Endothelial cell of umbilical vein (primary cell): ENCODE data around the gene PIAS2. TPM values are rescaled to one million over a fixed set of nuclear protein-coding genes. Genes with fewer than 3 reads are reported as not detected.

Source experiments
- BruUV-seq: library from RNA; stranded (reverse); fragments of 400-500 nt; replicated peaks from 2 replicates; lab custom pipeline; 2021; lab: Mats Ljungman, UMichigan
- CTCF ChIA-PET: fragments of 300-600, 350-600 bp; sonication (Branson Sonifier 250); formaldehyde crosslinking; loops from one replicate; lab custom pipeline; 2021; ENCODE audit warnings: antibody characterized with exemption, inconsistent platforms; lab: Charles Lee
- POLR2A ChIA-PET: fragments of 300-600, 350-600 bp; sonication (Branson Sonifier 250); formaldehyde crosslinking; loops from one replicate; lab custom pipeline; 2021; ENCODE audit warnings: antibody characterized with exemption, inconsistent platforms; lab: Charles Lee
- DNase-seq: peaks from one replicate; pipeline ENCODE4 v3.0.0-alpha.2; 2011; ENCODE audit warnings: low read depth, low spot score
- FAIRE-seq: peaks from 2 replicates; lab custom pipeline; 2011; peaks lifted over from hg19 to GRCh38; lab: Jason Lieb, UNC
- H2AFZ ChIP-seq: 2 replicates; pipeline ENCODE4 v1.6.0; 2012; ENCODE audit warnings: low read depth, low read length, control low read depth, inconsistent platforms
- H3K27ac ChIP-seq: 2 replicates; pipeline ENCODE4 v1.5.1; 2011; ENCODE audit warnings: low read depth, mild to moderate bottlenecking, control low read depth, low read length, moderate library complexity; ENCODE audit not compliant: insufficient read depth
- H3K27me3 ChIP-seq, 2 experiments: 2 replicates each; pipeline versions ENCODE4 v1.6.0 to v1.6.1; 2011; ENCODE audit warnings: low read length in 2 of 2, mixed read lengths in 1 of 2; ENCODE audit not compliant: control insufficient read depth in 2 of 2, insufficient read depth in 2 of 2
- H3K36me3 ChIP-seq, 2 experiments: 2 replicates in 1 of 2; 3 replicates in 1 of 2; pipeline ENCODE4 v1.5.1; 2011; ENCODE audit warnings: low read length in 2 of 2, mild to moderate bottlenecking in 1 of 2, moderate library complexity in 1 of 2; ENCODE audit not compliant: control insufficient read depth in 2 of 2, insufficient read depth in 2 of 2; ENCODE audit errors: extremely low read depth in 1 of 2
- H3K4me1 ChIP-seq: 3 replicates; pipeline ENCODE4 v1.5.1; 2011; ENCODE audit warnings: mild to moderate bottlenecking, low read length; ENCODE audit not compliant: control insufficient read depth, insufficient read depth; ENCODE audit errors: extremely low read depth
- H3K4me2 ChIP-seq: 2 replicates; pipeline ENCODE4 v1.6.1; 2011; ENCODE audit warnings: low read length, control low read depth, mixed read lengths; ENCODE audit not compliant: insufficient read depth
- H3K4me3 ChIP-seq, 3 experiments: fragments of 200-600 bp in 1 of 3; sonication (generic), shearing (Covaris generic) in 1 of 3; replicated peaks in 1 of 3; 2 replicates each; pipeline ENCODE4 v1.5.1; 2011 to 2016; ENCODE audit warnings: control low read depth in 3 of 3, low read length in 3 of 3, mild to moderate bottlenecking in 2 of 3, inconsistent platforms in 1 of 3, low read depth in 1 of 3, moderate library complexity in 1 of 3; ENCODE audit not compliant: insufficient read depth in 1 of 3
- H3K79me2 ChIP-seq: 2 replicates; pipeline ENCODE4 v1.6.0; 2012; ENCODE audit warnings: low read length, inconsistent platforms; ENCODE audit not compliant: control insufficient read depth, insufficient read depth
- H3K9ac ChIP-seq: replicated peaks from 2 replicates; pipeline ENCODE3; 2011; ENCODE audit warnings: low read length, control low read depth; ENCODE audit not compliant: insufficient read depth; ENCODE audit errors: extremely low read depth
- H3K9me1 ChIP-seq: replicated peaks from 3 replicates; pipeline ENCODE4 v1.6.0; 2011; ENCODE audit warnings: mild to moderate bottlenecking, low read length; ENCODE audit not compliant: control insufficient read depth, insufficient read depth; ENCODE audit errors: extremely low read depth
- H3K9me3 ChIP-seq: replicated peaks from 2 replicates; pipeline ENCODE4 v1.5.1; 2012; ENCODE audit warnings: low read length, inconsistent platforms; ENCODE audit not compliant: control insufficient read depth, insufficient read depth
- H4K20me1 ChIP-seq: replicated peaks from 2 replicates; pipeline ENCODE3; 2011; ENCODE audit warnings: mild to moderate bottlenecking, low read length; ENCODE audit not compliant: control insufficient read depth, insufficient read depth; ENCODE audit errors: extremely low read depth
- CTCF ChIP-seq, 2 donors: IDR thresholded peaks; 1 replicate in 1 of 2; 2 replicates in 1 of 2; pipeline ENCODE4 v1.5.1; 2011; ENCODE audit warnings: low read length in 2 of 2, mild to moderate bottlenecking in 2 of 2, moderate library complexity in 2 of 2, control low read depth in 1 of 2, inconsistent platforms in 1 of 2, low read depth in 1 of 2; ENCODE audit not compliant: insufficient read depth in 1 of 2; ENCODE audit errors: extremely low read depth in 1 of 2
- EZH2 ChIP-seq: IDR thresholded peaks from 2 replicates; pipeline ENCODE4 v1.6.1; 2012; ENCODE audit warnings: borderline replicate concordance, low read depth, mild to moderate bottlenecking, moderate library complexity, low read length, inconsistent platforms; ENCODE audit not compliant: severe bottlenecking
- FOS ChIP-seq: IDR thresholded peaks from 2 replicates; pipeline ENCODE4 v1.6.1; 2011; ENCODE audit warnings: mild to moderate bottlenecking, low read length, moderate library complexity, borderline replicate concordance; ENCODE audit not compliant: insufficient read depth
- GATA2 ChIP-seq: IDR thresholded peaks from 2 replicates; pipeline ENCODE4 v1.7.0; 2011; ENCODE audit warnings: low read depth, mild to moderate bottlenecking, moderate library complexity, mixed read lengths, low read length; ENCODE audit not compliant: insufficient read length, insufficient read depth
- JUN ChIP-seq: IDR thresholded peaks from 2 replicates; pipeline ENCODE4 v1.6.1; 2011; ENCODE audit warnings: borderline replicate concordance, low read depth; ENCODE audit not compliant: insufficient read length, insufficient read depth
- MYC ChIP-seq: IDR thresholded peaks from one replicate; pipeline ENCODE4 v1.6.1; 2011; ENCODE audit warnings: mild to moderate bottlenecking, low read depth, low read length
- POLR2A ChIP-seq: IDR thresholded peaks from 2 replicates; pipeline ENCODE4 v1.6.1; 2012; ENCODE audit warnings: low read depth, mild to moderate bottlenecking, control low read depth, low read length
- POLR2AphosphoS5 ChIP-seq: IDR thresholded peaks from 2 replicates; pipeline ENCODE4 v1.6.1; 2012; ENCODE audit warnings: low read depth, mild to moderate bottlenecking, control low read depth, low read length, moderate library complexity; ENCODE audit not compliant: insufficient read depth
- dilution Hi-C: fragments of 300-500 bp; cut with MboI; formaldehyde crosslinking; loops from one replicate; pipeline ENCODE4 v1.15.0; 2019; ENCODE audit warnings: low sequenced_read_pairs; ENCODE audit not compliant: extremely low pct_ligation_motif_present
- intact Hi-C: fragments of 100-400 bp; cut with micrococcal nuclease; formaldehyde crosslinking; loops from one replicate; pipeline ENCODE4 v1.10.0; 2022
- polyA plus RNA-seq, 4 experiments: library from polyadenylated mRNA; depleted of rRNA in 3 of 4; stranded (reverse) in 3 of 4; unstranded in 1 of 4; fragments of >200 nt; gene quantifications; 2 replicates each; pipeline versions ENCODE4 v1.2.1 to v1.2.3, GENCODE V29; 2011 to 2012; ENCODE audit warnings: missing spikeins in 1 of 4
- total RNA-seq: library from RNA; stranded (reverse); gene quantifications from 2 replicates; pipeline ENCODE4 v1.2.3, GENCODE V29; 2021
- TF ChIP-seq, protein P1 (sequence below): IDR thresholded peaks from 2 replicates; pipeline ENCODE4 v1.6.1; 2011; ENCODE audit not compliant: insufficient read depth, insufficient read length

The PIAS2 gene
- total and polyA plus RNA-seq, 2 donors (not counting 3 experiments of a cell fraction or from before 2014, with no cell fraction given), result 7.0 to 34.3 TPM

- BruUV-seq, result no TSS peak
- H3K27me3 ChIP-seq, result peaks cover 41 to 51% of the 10 kb centered on the region in 2 experiments
- H3K27ac ChIP-seq, result no peak overlapping the region
- ChIA-PET POLR2A (no interaction called here), CTCF (no interaction called here)
- H2AFZ ChIP-seq, result no peak overlapping the region
- TF ChIP-seq FOS, result no peak
- TF ChIP-seq JUN, result no peak
- TF ChIP-seq GATA2, result no peak
- no peak for TF ChIP-seq POLR2A
- TF ChIP-seq, protein P1, sequence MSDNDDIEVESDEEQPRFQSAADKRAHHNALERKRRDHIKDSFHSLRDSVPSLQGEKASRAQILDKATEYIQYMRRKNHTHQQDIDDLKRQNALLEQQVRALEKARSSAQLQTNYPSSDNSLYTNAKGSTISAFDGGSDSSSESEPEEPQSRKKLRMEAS, result no peak
- TF ChIP-seq CTCF (IDR thresholded peaks at IDR 0.05; ENCODE audit: extremely low read depth in 1 of 2, insufficient read depth in 1 of 2, low read depth in 1 of 2, low read length in 2 of 2), result no peak
- TF ChIP-seq EZH2, result no peak
- no peak for TF ChIP-seq MYC
- TF ChIP-seq POLR2AphosphoS5, result no peak
- H4K20me1 ChIP-seq, result no peaks in the 10 kb centered on the region
- intact Hi-C loops (no loop called here), dilution Hi-C loops (no loop called here)
- peaks cover 4% of the 10 kb centered on the region for H3K4me1 ChIP-seq
- no peaks in the 10 kb centered on the region for H3K9me3 ChIP-seq
- FAIRE-seq (no peak), DNase-seq (no peak)
- no peak overlapping the region for H3K4me2 ChIP-seq
- H3K36me3 ChIP-seq, result no peaks in the 10 kb centered on the region
- no peak overlapping the region for H3K9ac ChIP-seq
- no peaks in the 10 kb centered on the region for H3K9me1 ChIP-seq
- no peak overlapping the region for H3K4me3 ChIP-seq
- H3K79me2 ChIP-seq, result no peaks in the 10 kb centered on the region
Measured at GRCh38 chr18:46761059-46761769, 156.1 kb downstream of the PIAS2 start.
